Hematopoietic multipotent progenitor cell treated with erythropoietin and hydrocortisone succinate and interleukin-3 and kit ligand, for 8 days (in vitro differentiated cells): Measurements from ENCODE around the gene OR4C11.

Source experiments
- DNase-seq: peaks from one replicate; pipeline ENCODE4 v3.0.0-alpha.2; 2015

OR4C11 gene, protein sequence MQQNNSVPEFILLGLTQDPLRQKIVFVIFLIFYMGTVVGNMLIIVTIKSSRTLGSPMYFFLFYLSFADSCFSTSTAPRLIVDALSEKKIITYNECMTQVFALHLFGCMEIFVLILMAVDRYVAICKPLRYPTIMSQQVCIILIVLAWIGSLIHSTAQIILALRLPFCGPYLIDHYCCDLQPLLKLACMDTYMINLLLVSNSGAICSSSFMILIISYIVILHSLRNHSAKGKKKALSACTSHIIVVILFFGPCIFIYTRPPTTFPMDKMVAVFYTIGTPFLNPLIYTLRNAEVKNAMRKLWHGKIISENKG

DNA sequence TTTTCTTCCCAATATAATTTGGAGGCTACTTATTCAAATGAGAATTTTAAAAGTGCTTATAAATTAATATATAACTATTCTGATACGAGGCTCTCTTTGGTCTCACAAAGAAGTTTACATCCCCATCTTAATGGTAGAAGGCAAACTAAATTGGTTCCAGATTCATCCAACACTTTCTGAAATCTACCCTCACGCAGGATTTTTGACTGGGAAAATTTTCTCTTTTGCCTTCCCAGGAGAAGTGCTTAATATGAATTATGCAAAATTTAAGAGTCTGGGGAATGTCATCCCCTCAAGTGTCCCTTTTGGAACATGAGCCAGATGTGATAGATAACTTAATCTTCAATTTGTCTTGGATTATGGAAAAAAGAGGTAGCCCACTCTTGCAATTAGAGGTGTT, at the start of gene OR4C11:
Gene OR4C11, minus strand, starts transcription at position 101 of the 400 bp plus-strand sequence. CDS start 3,272 bp downstream, outside the sequence.
- DNase-seq, result no peak

DNA sequence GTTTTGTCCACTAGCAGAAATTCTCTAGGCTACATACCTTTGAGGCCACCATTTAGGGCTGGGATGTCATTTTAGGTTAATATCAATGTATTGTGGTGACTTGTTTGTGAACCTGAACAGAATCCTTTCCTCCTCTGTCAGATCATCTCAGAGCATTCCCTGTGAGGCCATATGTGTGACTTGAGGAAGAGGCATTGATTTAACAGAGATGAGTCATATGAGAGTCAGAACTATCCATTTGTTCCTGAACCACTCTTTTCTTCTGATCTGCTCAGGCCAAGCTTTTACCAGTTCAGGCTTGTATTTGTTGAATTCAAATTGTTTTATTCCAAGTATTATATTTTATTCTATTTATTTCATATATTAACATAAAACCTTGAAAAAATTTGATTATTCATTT, 47.7 kb upstream of the OR4C11 start:
- DNase-seq, result no peak

GRCh38 chr11:55652560-55652959, 45.1 kb upstream of the OR4C11 start:
- no peak for DNase-seq

DNA sequence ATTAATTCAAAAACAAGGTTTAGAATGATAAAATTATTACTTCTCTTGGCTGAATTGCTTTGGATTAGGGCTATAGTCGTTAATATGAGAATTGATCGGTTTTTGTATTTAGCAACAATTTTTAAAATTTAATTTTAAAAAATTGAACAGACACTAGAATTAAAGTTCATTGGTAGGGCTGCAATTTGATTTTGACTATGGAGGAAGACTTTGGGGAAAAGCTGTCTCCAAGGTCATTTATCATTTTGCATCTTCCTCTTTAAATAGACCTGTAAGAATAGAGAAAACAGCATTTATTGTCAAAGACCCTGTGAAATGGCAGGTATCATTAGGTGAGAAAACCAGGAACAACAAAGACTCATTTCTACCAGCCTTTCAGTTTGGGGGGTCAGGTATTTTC, 40.6 kb upstream of the OR4C11 start, which contains the start of gene OR4S2:
Gene OR4S2, plus strand, starts transcription at position 301 of the 400 bp plus-strand sequence. CDS start 2,577 bp downstream, outside the sequence.
- no peak for DNase-seq

DNA sequence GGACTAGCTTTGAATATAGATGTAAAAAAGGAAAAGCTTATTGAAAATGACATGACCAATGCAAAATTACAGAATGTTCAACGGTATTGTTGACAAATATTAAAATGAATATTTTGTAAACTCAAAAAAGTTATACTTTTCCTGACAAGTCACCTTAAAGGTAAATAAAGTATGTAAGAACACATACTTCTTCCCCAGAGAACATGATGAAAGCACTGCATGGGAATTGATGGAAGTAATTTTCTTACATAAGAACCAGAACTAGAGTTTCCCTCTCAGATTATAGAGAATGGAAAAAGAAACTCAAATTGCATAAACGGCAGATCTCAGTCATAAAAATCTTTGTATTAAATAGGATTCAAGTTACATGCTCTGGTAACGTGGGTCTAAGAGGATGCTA, 27.4 kb upstream of the OR4C11 start, which contains the start of gene OR4P4:
Gene OR4P4, plus strand, starts transcription at position 301 of the 400 bp plus-strand sequence.
- no peak for DNase-seq

- no peak for DNase-seq
These were observed 17.1 kb upstream of the OR4C11 start for GRCh38 chr11:55624531-55624930.

GRCh38 chr11:55572548-55572947, 34.9 kb downstream of the OR4C11 start:
- DNase-seq, result no peak

DNA sequence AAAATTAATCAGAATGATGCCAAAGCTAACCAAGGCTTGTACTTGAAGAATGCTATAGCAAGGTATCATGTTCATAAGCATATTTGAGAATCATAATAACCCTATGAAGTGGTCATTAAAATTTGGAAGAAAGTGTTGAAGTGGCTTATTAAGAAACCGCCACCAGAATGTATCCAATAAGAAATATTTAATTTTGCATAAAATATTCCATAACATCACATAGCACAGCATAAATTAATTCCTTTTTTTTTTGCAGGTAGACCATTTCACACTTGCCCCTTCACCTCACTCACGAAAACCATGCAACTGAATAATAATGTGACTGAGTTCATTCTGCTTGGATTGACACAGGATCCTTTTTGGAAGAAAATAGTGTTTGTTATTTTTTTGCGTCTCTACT, 35.6 kb downstream of the OR4C11 start, which contains the start of gene OR4C16:
Gene OR4C16, plus strand, starts transcription at position 301 of the 400 bp plus-strand sequence. Its CDS starts 0 bp downstream, at position 301.
- no peak for DNase-seq

DNA sequence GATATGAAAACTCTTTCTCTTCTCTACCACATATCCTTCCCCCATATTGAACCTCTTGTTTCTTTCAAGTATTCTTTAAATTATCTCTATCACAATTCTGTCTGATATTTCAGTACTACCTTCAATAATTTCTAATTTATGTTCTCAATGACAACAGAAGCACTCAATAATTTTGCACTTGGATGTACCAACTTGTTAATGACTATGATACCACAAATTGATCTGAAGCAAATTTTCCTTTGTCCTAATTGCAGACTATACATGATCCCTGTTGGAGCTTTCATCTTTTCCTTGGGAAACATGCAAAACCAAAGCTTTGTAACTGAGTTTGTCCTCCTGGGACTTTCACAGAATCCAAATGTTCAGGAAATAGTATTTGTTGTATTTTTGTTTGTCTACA, 53.3 kb downstream of the OR4C11 start, which contains the start of gene OR4C15:
Gene OR4C15, plus strand, starts transcription at position 301 of the 400 bp plus-strand sequence. Its CDS starts 0 bp downstream, at position 301.
- no peak for DNase-seq
